SK-MEL-5 (cell line): ENCODE results near the gene FLT4. TPM values are rescaled to one million over a fixed set of nuclear protein-coding genes. Genes with fewer than 3 reads are reported as not detected.

Experiments
- DNase-seq: peaks from one replicate; pipeline ENCODE4 v3.0.0-alpha.2; 2016; ENCODE audit warnings: low read depth, low spot score
- in situ Hi-C: cut with HindIII; loops from 2 replicates; pipeline ENCODE4 v1.10.0; 2016; ENCODE audit warnings: low sequenced_read_pairs, high pct_unique_total_duplicates, low pct_unique_long_range_greater_than_20kb
- total RNA-seq: library from RNA; depleted of rRNA; stranded (reverse); fragments of >200 nt; shearing (Covaris generic); gene quantifications from 2 replicates; pipeline ENCODE4 v1.2.3, GENCODE V29; 2014

The FLT4 gene
- total RNA-seq, 1 experiment from 2014 or later, result 0.58 TPM

- no peak for DNase-seq
- in situ Hi-C loops, result no loop called here
Measured at GRCh38 chr5:180633283-180634177, 15.9 kb downstream of the FLT4 start.

- in situ Hi-C loops, result no loop called here
- DNase-seq, result no peak
Measured at GRCh38 chr5:180632768-180633167, 16.6 kb downstream of the FLT4 start.

- DNase-seq, result no peak
- in situ Hi-C loops, result no loop called here
Measured at GRCh38 chr5:180631549-180632383, 17.6 kb downstream of the FLT4 start.

GRCh38 chr5:180630426-180630825, 19.0 kb downstream of the FLT4 start:
- DNase-seq, result no peak
- in situ Hi-C loops, result no loop called here

GRCh38 chr5:180629831-180630382, 19.5 kb downstream of the FLT4 start:
- in situ Hi-C loops, result no loop called here
- DNase-seq, result no peak

- DNase-seq, result no peak
- in situ Hi-C loops, result no loop called here
Measured at GRCh38 chr5:180628827-180629750, 20.3 kb downstream of the FLT4 start.

GRCh38 chr5:180628211-180628610, 21.2 kb downstream of the FLT4 start:
- DNase-seq, result no peak
- in situ Hi-C loops, result no loop called here

- in situ Hi-C loops, result no loop called here
Measured at GRCh38 chr5:180627386-180628120, 21.8 kb downstream of the FLT4 start.

GRCh38 chr5:180626661-180627385, 22.6 kb downstream of the FLT4 start:
- DNase-seq, result no peak
- in situ Hi-C loops, result no loop called here

More at GRCh38 chr5:180627386-180628120, 21.8 kb downstream of the FLT4 start:
- DNase-seq, result no peak

GRCh38 chr5:180625791-180626660, 23.4 kb downstream of the FLT4 start:
- in situ Hi-C loops, result no loop called here
- DNase-seq, result no peak

- DNase-seq, result no peak
- in situ Hi-C loops, result no loop called here
Measured at GRCh38 chr5:180625125-180625790, 24.1 kb downstream of the FLT4 start.

GRCh38 chr5:180624587-180624986, 24.8 kb downstream of the FLT4 start:
- in situ Hi-C loops, result no loop called here
- DNase-seq, result no peak

GRCh38 chr5:180623844-180624243, 25.6 kb downstream of the FLT4 start:
- in situ Hi-C loops, result no loop called here
- DNase-seq, result no peak

- no peak for DNase-seq
- in situ Hi-C loops, result no loop called here
Measured at GRCh38 chr5:180623411-180623834, 26.0 kb downstream of the FLT4 start.

- in situ Hi-C loops, result no loop called here
- no peak for DNase-seq
Measured at GRCh38 chr5:180622910-180623309, 26.5 kb downstream of the FLT4 start.
